ENCODE data around the gene SERTAD4.

DNA sequence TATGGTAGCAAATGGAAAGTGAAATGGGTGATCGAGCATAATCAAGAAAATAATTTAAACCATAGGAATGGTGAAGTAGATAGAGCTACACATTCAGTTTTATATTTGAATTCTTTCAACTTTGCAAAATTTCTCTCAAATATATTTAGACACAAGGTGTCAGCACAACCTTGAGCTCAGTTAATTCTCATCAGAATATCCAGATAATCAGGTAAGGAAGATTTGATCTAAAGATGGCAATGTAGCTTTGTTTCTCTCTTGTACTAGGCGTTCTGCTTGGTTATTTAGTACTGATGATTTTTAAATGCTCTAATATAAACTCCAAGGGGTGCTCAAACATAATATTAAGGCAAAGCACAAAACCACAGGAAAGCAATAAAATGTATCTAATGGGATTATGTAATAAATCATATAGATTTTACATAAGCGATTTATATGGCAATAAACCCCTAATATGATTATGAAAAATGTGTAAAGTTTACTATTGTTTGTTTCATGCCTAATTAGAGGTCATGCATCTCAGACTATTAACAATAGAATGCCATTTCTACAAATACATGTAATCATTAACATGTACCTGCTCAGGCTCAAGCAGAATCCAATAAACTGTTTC, 32.4 kb upstream of the SERTAD4 start:
- TF ChIP-seq CTCF (IDR thresholded peaks at IDR 0.05) = no peak
- no peak for TF ChIP-seq POLR2A (IDR thresholded peaks at IDR 0.05)

All from adrenal gland (tissue), 5 donors.